PFSK-1 (cell line): Measurements from ENCODE around the gene IL10RA.

Source experiments
- FOXP2 ChIP-seq: optimal IDR thresholded peaks from 2 replicates; pipeline ENCODE3; 2011; ENCODE audit warnings: borderline replicate concordance, control low read depth, inconsistent platforms; ENCODE audit not compliant: insufficient read depth; ENCODE audit errors: extremely low read length, extremely low read depth
- POLR2AphosphoS5 ChIP-seq: IDR thresholded peaks from 2 replicates; pipeline ENCODE4 v1.6.1; 2012; ENCODE audit warnings: low read depth, mild to moderate bottlenecking, control low read depth, low read length, moderate library complexity
- SIN3A ChIP-seq: IDR thresholded peaks from 2 replicates; pipeline ENCODE4 v1.6.1; 2012; ENCODE audit warnings: mild to moderate bottlenecking, low read length, moderate library complexity, borderline replicate concordance; ENCODE audit not compliant: insufficient read depth
- TAF1 ChIP-seq: IDR thresholded peaks from 2 replicates; pipeline ENCODE4 v1.6.1; 2012; ENCODE audit warnings: low read length, control low read depth, borderline replicate concordance; ENCODE audit not compliant: insufficient read depth
- TF ChIP-seq, protein P1 (sequence below), 2 experiments: IDR thresholded peaks; 2 replicates each; pipeline versions ENCODE4 v1.6.1 to v1.8.0; 2011 to 2012; ENCODE audit warnings: low read depth in 2 of 2, low read length in 2 of 2, control low read depth in 1 of 2, inconsistent platforms in 1 of 2, mild to moderate bottlenecking in 1 of 2, moderate library complexity in 1 of 2; ENCODE audit not compliant: insufficient read depth in 1 of 2

Gene IL10RA

DNA sequence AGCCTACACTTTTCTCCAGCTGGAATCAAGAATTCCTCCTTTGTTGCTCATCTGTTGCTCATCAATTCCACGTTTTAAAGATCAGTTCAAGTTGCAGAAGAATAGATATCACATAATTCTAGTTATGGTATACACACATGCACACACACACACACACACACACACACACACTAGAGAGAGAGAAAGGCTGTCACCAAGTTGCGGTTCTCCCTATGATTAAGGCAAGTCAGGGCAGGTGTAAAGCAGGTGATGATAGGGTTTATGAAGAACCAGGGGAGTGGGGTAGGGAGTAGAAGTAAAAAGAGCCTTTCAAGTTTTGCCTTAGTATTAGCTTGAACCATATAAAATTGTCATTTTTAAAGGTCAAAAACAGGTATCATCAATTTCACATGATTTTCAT lies 59.0 kb downstream of the IL10RA start:
- no peak for TF ChIP-seq SIN3A
- TF ChIP-seq POLR2AphosphoS5, result no peak
- TF ChIP-seq, protein P1, sequence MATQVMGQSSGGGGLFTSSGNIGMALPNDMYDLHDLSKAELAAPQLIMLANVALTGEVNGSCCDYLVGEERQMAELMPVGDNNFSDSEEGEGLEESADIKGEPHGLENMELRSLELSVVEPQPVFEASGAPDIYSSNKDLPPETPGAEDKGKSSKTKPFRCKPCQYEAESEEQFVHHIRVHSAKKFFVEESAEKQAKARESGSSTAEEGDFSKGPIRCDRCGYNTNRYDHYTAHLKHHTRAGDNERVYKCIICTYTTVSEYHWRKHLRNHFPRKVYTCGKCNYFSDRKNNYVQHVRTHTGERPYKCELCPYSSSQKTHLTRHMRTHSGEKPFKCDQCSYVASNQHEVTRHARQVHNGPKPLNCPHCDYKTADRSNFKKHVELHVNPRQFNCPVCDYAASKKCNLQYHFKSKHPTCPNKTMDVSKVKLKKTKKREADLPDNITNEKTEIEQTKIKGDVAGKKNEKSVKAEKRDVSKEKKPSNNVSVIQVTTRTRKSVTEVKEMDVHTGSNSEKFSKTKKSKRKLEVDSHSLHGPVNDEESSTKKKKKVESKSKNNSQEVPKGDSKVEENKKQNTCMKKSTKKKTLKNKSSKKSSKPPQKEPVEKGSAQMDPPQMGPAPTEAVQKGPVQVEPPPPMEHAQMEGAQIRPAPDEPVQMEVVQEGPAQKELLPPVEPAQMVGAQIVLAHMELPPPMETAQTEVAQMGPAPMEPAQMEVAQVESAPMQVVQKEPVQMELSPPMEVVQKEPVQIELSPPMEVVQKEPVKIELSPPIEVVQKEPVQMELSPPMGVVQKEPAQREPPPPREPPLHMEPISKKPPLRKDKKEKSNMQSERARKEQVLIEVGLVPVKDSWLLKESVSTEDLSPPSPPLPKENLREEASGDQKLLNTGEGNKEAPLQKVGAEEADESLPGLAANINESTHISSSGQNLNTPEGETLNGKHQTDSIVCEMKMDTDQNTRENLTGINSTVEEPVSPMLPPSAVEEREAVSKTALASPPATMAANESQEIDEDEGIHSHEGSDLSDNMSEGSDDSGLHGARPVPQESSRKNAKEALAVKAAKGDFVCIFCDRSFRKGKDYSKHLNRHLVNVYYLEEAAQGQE (IDR thresholded peaks at IDR 0.05; ENCODE audit: insufficient read depth in 1 of 2, low read depth in 2 of 2, low read length in 2 of 2), result no peak
- TF ChIP-seq TAF1, result no peak
- no peak for TF ChIP-seq FOXP2

DNA sequence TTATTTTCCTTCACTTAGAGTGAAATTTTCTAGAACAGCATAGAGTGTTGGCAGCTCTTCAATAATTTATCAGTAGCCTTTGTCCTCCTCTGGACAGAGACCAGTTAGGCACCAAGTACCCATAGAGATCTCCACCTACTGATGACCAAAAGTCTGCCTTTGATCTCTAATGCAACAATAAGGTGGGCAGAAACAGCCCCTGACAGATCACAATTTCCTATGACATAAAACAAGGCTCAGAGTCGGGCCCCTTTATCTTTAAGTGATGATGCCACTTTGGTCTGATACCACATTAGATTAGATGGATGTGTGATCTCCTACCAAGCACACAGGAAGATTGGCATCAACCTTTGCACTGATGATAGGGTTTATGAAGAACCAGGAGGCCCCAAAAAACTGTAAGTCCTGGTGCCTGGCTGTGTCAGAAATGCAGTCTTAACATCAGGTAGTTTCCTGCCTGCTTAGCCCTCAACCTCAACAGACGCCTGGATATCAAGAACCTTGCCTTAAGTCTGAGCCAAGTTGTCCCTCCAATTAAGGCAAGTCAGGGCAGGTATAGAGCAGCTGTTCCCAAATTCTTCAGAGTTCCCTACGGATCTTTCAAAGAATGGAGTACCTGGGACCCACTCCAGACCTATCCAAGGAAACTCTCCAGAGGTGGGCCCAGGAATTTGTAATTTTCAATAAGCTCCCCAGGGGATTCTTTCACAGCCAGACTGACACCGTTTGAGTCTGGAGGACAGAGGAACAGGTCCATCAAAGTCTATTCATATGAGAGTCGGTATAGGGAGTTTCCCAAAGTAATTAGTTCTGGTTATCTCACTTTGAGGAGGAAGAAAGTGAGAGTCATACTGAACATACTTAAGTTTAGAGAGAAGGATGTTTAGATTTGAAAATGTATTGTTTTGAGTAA lies 60.1 kb downstream of the IL10RA start:
- TF ChIP-seq, protein P1 (IDR thresholded peaks at IDR 0.05; ENCODE audit: insufficient read depth in 1 of 2, low read depth in 2 of 2, low read length in 2 of 2), result no peak
- no peak for TF ChIP-seq TAF1
- TF ChIP-seq FOXP2, result no peak
- TF ChIP-seq SIN3A, result no peak
- no peak for TF ChIP-seq POLR2AphosphoS5

DNA sequence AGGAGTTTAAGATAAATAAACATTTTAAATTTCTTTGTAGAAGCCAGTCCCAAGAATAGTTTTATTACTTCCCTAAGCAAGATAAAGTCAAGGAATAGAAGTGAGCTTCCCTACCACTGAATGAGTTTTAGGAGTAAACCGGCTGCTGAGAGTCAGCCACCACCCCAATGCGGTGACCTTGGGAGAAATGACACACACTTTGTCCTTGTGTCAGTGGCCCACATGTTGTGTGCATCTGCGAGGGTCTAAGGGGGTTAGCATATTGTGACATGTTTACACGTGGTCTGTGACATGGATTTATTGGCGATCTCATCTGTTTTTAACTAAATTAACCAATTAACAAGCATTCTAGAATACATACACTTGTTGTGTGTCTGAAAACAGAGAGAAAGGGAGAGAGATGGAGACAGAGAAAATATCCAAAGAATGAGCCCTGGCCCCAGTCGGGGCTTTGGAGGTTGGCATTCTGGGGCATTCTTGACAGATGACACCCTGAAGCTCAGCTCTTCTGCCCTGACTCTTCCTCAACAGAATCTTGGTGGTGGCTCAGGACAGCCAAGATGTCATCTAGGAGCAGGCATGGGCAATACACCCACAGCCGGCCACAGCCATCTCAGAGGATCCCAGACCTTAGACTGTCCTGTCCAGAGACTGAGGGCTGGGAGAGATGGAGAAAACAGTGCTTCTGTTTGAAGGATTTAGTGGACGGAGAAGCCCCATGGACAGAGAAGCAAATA lies 60.9 kb downstream of the IL10RA start:
- TF ChIP-seq FOXP2 (no peak), SIN3A (no peak), POLR2AphosphoS5 (no peak), TAF1 (no peak)
- TF ChIP-seq, protein P1 (IDR thresholded peaks at IDR 0.05; ENCODE audit: insufficient read depth in 1 of 2, low read depth in 2 of 2, low read length in 2 of 2), result no peak

DNA sequence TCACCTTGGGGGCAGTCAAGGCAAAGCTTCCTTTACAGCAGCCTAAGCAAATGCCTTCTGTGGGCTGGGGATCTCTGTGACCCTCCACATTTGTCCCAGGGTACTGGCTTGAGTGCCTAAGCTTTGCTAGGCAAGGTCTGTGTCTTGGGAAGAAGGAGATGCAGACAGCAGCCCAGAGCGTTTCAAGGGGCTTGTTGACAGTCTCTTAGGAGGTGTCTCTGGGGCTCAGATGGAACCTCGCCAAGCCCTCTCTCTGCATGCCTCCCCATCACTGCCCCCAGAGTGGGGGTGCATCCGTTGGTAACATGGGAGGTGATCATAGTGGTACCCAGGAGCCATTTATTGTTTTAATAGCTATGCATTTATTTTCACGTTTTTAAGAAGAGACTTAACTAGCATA lies 61.6 kb downstream of the IL10RA start:
- no peak for TF ChIP-seq TAF1
- no peak for TF ChIP-seq SIN3A
- TF ChIP-seq, protein P1 (IDR thresholded peaks at IDR 0.05; ENCODE audit: insufficient read depth in 1 of 2, low read depth in 2 of 2, low read length in 2 of 2), result no peak
- no peak for TF ChIP-seq POLR2AphosphoS5
- TF ChIP-seq FOXP2, result no peak
